Lower leg skin (tissue), 4 donors: ENCODE results near the gene AHNAK2. TPM values are rescaled to one million over a fixed set of nuclear protein-coding genes. Genes with fewer than 3 reads are reported as not detected.

Experiments used
- DNase-seq, 2 donors: peaks; one replicate each; pipeline ENCODE4 v3.0.0-alpha.2; 2019; ENCODE audit warnings: low spot score in 2 of 2
- H3K4me3 ChIP-seq: fragments of 200-600 bp; sonication (generic); 2 replicates; pipeline ENCODE4 v1.5.1; 2017; ENCODE audit warnings: mild to moderate bottlenecking, low read depth; ENCODE audit not compliant: poor library complexity, severe bottlenecking
- POLR2A ChIP-seq, 2 donors: fragments of 450-650 bp; IDR thresholded peaks; one replicate each; pipeline ENCODE4 v1.6.1; 2016 to 2017; ENCODE audit warnings: antibody characterized with exemption in 2 of 2, mild to moderate bottlenecking in 1 of 2, moderate library complexity in 1 of 2
- WGBS, 2 donors: methylation state at CpG; one replicate each; pipeline ENCODE4 v1.1.5; 2018; 5-methylcytosine and 5-hydroxymethylcytosine counted together
- intact Hi-C: fragments of 100-400 bp; cut with DNase I; formaldehyde crosslinking; loops from one replicate; pipeline ENCODE4 v1.15.0; 2023; ENCODE audit warnings: low total_unique reads
- total RNA-seq, 4 donors: library from RNA; depleted of rRNA; stranded (reverse); fragments of >200 nt; gene quantifications; one replicate each; pipeline ENCODE4 v1.1.0, GENCODE V29; 2016
- TF ChIP-seq, protein P1 (sequence below), 3 donors: fragments of 450-650 bp; IDR thresholded peaks; one replicate each; pipeline ENCODE4 v1.5.1; 2016; ENCODE audit warnings: antibody characterized with exemption in 3 of 3, mild to moderate bottlenecking in 3 of 3, moderate library complexity in 2 of 3

AHNAK2 gene
- total RNA-seq, 4 donors from 2014 or later: 671 to 950 (median 756) TPM

DNA sequence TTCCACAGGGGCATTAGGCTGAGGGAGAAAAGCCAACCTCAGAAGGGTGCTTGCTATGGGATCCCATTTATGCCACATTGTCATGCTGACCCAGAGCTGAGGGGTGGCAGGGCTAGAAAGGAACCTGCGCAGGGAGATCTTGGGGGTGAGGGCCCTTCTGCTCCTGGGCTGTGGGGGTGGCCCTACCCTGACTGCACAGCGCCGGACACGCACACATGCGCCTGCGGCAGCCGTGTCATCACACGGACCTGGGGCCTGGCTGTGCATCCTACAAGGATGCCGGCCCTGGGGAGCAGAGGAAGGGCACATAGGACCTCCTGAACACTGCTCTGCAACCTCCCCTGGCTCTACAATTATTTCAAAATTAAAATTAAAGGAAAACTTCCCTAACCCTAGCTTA, 35.9 kb upstream of the AHNAK2 start:
- no peak overlapping the region for H3K4me3 ChIP-seq
- TF ChIP-seq POLR2A (IDR thresholded peaks at IDR 0.05): no peak
- TF ChIP-seq, protein P1, sequence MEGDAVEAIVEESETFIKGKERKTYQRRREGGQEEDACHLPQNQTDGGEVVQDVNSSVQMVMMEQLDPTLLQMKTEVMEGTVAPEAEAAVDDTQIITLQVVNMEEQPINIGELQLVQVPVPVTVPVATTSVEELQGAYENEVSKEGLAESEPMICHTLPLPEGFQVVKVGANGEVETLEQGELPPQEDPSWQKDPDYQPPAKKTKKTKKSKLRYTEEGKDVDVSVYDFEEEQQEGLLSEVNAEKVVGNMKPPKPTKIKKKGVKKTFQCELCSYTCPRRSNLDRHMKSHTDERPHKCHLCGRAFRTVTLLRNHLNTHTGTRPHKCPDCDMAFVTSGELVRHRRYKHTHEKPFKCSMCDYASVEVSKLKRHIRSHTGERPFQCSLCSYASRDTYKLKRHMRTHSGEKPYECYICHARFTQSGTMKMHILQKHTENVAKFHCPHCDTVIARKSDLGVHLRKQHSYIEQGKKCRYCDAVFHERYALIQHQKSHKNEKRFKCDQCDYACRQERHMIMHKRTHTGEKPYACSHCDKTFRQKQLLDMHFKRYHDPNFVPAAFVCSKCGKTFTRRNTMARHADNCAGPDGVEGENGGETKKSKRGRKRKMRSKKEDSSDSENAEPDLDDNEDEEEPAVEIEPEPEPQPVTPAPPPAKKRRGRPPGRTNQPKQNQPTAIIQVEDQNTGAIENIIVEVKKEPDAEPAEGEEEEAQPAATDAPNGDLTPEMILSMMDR (IDR thresholded peaks at IDR 0.05): no peak
- 75 to 86% methylated on average over 9 of the region's 9 CpGs for WGBS, 2 donors
- intact Hi-C loops: no loop called here
- DNase-seq: no peak

DNA sequence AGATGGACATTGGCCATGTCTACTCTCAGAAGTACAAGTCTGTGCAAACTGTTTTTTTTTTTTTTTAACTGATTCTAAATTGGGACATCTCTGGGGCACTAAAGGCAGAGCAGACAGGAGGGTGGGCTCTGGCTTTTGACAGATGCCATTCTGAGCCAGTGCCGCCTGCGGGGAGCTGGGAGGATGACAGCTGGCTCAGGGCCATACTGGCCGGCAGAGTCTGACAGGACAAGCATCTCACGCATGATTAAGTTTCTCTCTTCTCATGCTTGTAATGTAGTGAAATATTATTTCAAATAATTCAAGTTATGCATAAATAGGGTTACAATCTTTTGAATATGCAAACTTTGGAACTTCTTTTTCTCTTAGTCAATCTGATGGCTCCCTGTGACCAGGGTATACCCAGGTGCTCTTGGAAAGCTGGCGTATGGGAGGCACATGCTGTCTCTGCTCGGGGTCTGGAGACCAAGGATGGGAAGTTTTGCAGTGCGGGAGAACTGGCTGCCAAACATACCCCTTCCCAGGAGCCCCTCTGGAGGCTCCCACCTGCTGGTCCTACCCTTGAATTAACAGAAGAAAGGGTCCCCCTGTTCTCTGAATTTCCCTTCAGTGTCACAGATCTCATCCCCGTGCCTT, 35.1 kb upstream of the AHNAK2 start:
- H3K4me3 ChIP-seq: no peak overlapping the region
- TF ChIP-seq, protein P1 (IDR thresholded peaks at IDR 0.05): no peak
- TF ChIP-seq POLR2A (IDR thresholded peaks at IDR 0.05): no peak
- WGBS, 2 donors: 36 to 42% methylated on average over 8 of the region's 8 CpGs
- no peak for DNase-seq
- intact Hi-C loops: no loop called here

DNA sequence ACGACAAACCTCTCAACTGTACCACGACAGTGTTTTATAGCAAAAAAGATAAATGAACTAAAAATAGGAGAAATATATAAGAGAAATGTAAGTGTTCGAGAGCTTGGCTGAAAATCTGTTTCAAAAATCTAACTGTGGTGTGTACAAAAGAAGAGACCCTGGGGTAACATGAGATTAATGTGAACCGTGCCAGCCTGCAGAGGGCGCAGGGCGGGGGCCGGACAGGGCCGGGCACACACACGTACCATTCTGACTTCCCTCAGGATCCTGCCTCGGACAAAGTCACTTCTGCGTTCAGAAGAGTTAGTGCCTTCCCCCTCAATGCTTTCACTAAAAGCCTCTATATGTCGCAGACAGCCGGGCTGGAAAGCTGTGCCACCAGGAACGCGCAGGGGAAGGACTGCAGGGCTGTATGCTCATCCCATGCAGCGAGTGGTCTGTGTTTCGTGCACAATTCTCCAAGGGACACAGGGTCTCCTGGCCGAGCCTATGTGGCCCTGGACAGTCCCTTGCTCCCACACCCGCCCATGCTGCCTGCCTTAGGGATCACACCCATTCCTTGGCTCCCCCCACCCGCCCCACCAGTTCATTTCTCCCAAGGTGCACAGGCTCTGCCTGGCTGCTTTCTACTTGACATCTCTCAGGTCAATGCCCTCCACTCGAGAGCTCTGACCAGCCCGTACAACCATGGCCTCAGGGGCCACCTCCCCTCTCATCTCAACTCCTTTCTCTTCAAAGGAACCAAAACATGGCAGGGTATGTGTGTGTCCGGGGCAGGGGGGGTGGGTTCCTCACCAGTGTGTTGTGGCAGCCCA, 34.2 kb upstream of the AHNAK2 start:
- intact Hi-C loops: no loop called here
- WGBS, 2 donors: 50 to 52% methylated on average over 23 of the region's 23 CpGs
- no peak overlapping the region for H3K4me3 ChIP-seq
- TF ChIP-seq POLR2A (IDR thresholded peaks at IDR 0.05): no peak
- TF ChIP-seq, protein P1 (IDR thresholded peaks at IDR 0.05): no peak
- DNase-seq: no peak

DNA sequence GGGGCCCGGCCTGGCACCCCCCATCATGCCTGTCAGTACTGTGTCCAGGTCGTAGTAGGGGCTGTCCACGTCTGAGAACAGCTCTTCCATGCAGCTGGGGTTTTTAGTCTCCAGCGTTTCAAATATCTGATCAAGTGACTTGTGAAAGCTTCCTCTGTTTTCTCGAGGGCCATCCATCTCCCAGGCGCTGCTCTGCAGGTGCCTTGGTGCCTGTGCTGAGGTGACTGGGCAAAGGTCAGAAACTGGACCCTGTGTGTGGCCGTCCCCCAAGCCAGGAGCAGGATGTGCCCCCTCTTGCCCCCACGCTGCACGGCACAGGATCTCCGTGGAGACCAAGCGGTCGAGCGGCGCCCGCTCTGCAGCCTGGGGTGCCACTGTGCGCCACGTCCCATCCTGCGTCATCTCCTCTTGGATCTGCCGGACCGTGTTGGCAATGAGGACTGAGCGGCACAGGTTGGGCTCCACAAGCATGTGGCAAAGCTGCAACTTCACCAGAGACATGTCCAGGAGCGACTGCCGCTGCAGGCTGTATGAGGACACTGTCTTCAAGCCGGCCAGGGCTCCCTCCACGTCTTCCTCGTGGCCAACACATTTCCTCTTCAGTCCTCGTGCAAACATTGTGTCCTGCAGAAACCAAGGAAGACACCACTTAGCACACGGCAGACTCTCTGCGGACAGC, 33.3 kb upstream of the AHNAK2 start:
- H3K4me3 ChIP-seq: no peak overlapping the region
- 82 to 86% methylated on average over 28 to 29 of the region's 29 CpGs for WGBS, 2 donors
- intact Hi-C loops: no loop called here
- no peak for TF ChIP-seq POLR2A (IDR thresholded peaks at IDR 0.05)
- TF ChIP-seq, protein P1 (IDR thresholded peaks at IDR 0.05): no peak
- DNase-seq: no peak

DNA sequence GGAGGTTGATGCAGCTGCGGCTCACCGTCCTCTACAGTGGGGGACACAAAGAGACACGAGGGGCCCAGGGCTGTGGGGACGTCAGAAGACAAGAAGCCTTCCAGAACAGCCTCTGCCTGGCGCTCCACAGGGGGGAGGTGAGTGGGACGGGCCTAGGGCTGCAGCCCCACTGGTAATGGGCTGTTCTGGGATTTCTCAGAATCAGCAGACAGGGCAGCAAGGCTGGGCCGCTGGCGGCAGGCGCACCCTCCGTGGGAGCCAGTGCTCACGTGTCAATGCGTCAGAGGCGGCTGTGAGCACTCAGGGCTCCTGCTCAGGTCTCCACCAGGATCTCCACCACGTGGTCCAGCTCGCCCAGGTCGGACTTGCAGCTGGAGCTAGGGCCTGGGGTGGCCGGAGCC, 32.7 kb upstream of the AHNAK2 start:
- intact Hi-C loops: no loop called here
- DNase-seq: no peak
- WGBS, 2 donors: 79 to 81% methylated on average over 17 of the region's 17 CpGs
- no peak overlapping the region for H3K4me3 ChIP-seq
- TF ChIP-seq POLR2A (IDR thresholded peaks at IDR 0.05): no peak
- TF ChIP-seq, protein P1 (IDR thresholded peaks at IDR 0.05): no peak
